HEK293 (cell line): ENCODE results near the gene PHF5A.

Source experiments
- CTCF ChIA-PET: fragments of 350-600 bp; formaldehyde crosslinking; extraction: SDS; loops from one replicate; lab custom pipeline; 2021; ENCODE audit warnings: antibody characterized with exemption; lab: Yijun Ruan, JAX
- POLR2A ChIA-PET: fragments of 300-600 bp; formaldehyde crosslinking; extraction: SDS; loops from one replicate; lab custom pipeline; 2020; ENCODE audit warnings: antibody characterized with exemption, inconsistent platforms; lab: Yijun Ruan, JAX
- H3K27ac ChIP-seq: fragments of 200-500 bp; sonication (Bioruptor generic); 2 replicates; pipeline ENCODE4 v1.5.1; 2014; ENCODE audit warnings: low read depth, low read length, control low read depth, inconsistent platforms; ENCODE audit errors: extremely low read depth
- H3K36me3 ChIP-seq, 2 experiments: fragments of 200-500 bp in 1 of 2; sonication (Bioruptor generic) in 1 of 2; 1 replicate in 1 of 2; 2 replicates in 1 of 2; pipeline ENCODE4 v1.5.1; 2014 to 2017; ENCODE audit warnings: inconsistent platforms in 2 of 2, low read length in 2 of 2; ENCODE audit not compliant: control insufficient read depth in 2 of 2, insufficient read depth in 1 of 2
- H3K4me1 ChIP-seq: fragments of 200-500 bp; sonication (Bioruptor generic); 2 replicates; pipeline ENCODE4 v1.5.1; 2014; ENCODE audit warnings: mild to moderate bottlenecking, low read length, inconsistent platforms; ENCODE audit not compliant: control insufficient read depth, insufficient read depth
- H3K4me3 ChIP-seq: 2 replicates; pipeline ENCODE4 v1.5.1; 2011; ENCODE audit warnings: low read depth, mild to moderate bottlenecking, control low read depth, low read length, moderate library complexity
- H3K9me3 ChIP-seq: fragments of 200-500 bp; sonication (Bioruptor generic); 2 replicates; pipeline ENCODE4 v1.5.1; 2014; ENCODE audit warnings: low read depth, low read length, inconsistent platforms; ENCODE audit not compliant: control insufficient read depth, insufficient read depth
- KLF9 ChIP-seq: fragments of 450-650 bp; formaldehyde crosslinking; IDR thresholded peaks from 2 replicates; pipeline ENCODE4 v1.5.1; 2016; ENCODE audit warnings: missing biosample characterization, missing genetic modification characterization, low read depth
- MEIS1 ChIP-seq: sonication (generic); formaldehyde crosslinking; IDR thresholded peaks from 2 replicates; pipeline ENCODE4 v1.8.1; 2022; ENCODE audit warnings: missing genetic modification reagents, mild to moderate bottlenecking, borderline replicate concordance
- PRDM1 ChIP-seq: fragments of 450-650 bp; formaldehyde crosslinking; IDR thresholded peaks from 2 replicates; pipeline ENCODE4; 2016; ENCODE audit warnings: missing biosample characterization, missing genetic modification characterization
- RBAK ChIP-seq: fragments of 450-650 bp; formaldehyde crosslinking; IDR thresholded peaks from 2 replicates; pipeline ENCODE4 v1.5.1; 2016; ENCODE audit warnings: missing biosample characterization, missing genetic modification characterization
- REPIN1 ChIP-seq: fragments of 450-650 bp; formaldehyde crosslinking; IDR thresholded peaks from 2 replicates; pipeline ENCODE4 v1.5.1; 2017; ENCODE audit warnings: missing biosample characterization, missing genetic modification characterization, low read depth
- SP2 ChIP-seq: fragments of 450-650 bp; formaldehyde crosslinking; IDR thresholded peaks from 2 replicates; pipeline ENCODE4 v1.5.1; 2016; ENCODE audit warnings: missing biosample characterization, missing genetic modification characterization
- ZBTB21 ChIP-seq: fragments of 450-650 bp; formaldehyde crosslinking; IDR thresholded peaks from 2 replicates; pipeline ENCODE4 v1.5.1; 2017; ENCODE audit warnings: missing biosample characterization, missing genetic modification characterization
- ZBTB44 ChIP-seq: fragments of 450-650 bp; IDR thresholded peaks from 2 replicates; pipeline ENCODE4 v1.5.1; 2018; ENCODE audit warnings: missing biosample characterization, mild to moderate bottlenecking, missing genetic modification characterization
- ZFP3 ChIP-seq: fragments of 450-650 bp; formaldehyde crosslinking; IDR thresholded peaks from 2 replicates; pipeline ENCODE4 v1.5.1; 2016; ENCODE audit warnings: low read depth, missing biosample characterization, missing genetic modification characterization
- ZIC2 ChIP-seq: fragments of 450-650 bp; formaldehyde crosslinking; IDR thresholded peaks from 2 replicates; pipeline ENCODE4 v1.5.1; 2016; ENCODE audit warnings: missing biosample characterization, missing genetic modification characterization
- ZNF133 ChIP-seq: fragments of 450-650 bp; formaldehyde crosslinking; IDR thresholded peaks from 2 replicates; pipeline ENCODE4 v1.5.1; 2016; ENCODE audit warnings: missing biosample characterization, missing genetic modification characterization
- ZNF155 ChIP-seq: fragments of 450-650 bp; formaldehyde crosslinking; IDR thresholded peaks from 2 replicates; pipeline ENCODE4 v1.5.1; 2016; ENCODE audit warnings: missing biosample characterization, missing genetic modification characterization
- ZNF16 ChIP-seq: fragments of 450-650 bp; formaldehyde crosslinking; IDR thresholded peaks from 2 replicates; pipeline ENCODE4 v1.5.1; 2016; ENCODE audit warnings: low read depth, missing biosample characterization, missing genetic modification characterization
- ZNF292 ChIP-seq: fragments of 450-650 bp; formaldehyde crosslinking; IDR thresholded peaks from 2 replicates; pipeline ENCODE4 v1.5.1; 2016; ENCODE audit warnings: low read depth, missing biosample characterization, missing genetic modification characterization, borderline replicate concordance
- ZNF324 ChIP-seq: fragments of 450-650 bp; formaldehyde crosslinking; IDR thresholded peaks from 2 replicates; pipeline ENCODE4 v1.5.1; 2016; ENCODE audit warnings: missing biosample characterization, missing genetic modification characterization
- ZNF404 ChIP-seq: fragments of 450-650 bp; formaldehyde crosslinking; IDR thresholded peaks from 2 replicates; pipeline ENCODE4 v1.5.1; 2017; ENCODE audit warnings: missing biosample characterization, missing genetic modification characterization
- ZNF660 ChIP-seq: fragments of 450-650 bp; IDR thresholded peaks from 2 replicates; pipeline ENCODE4 v1.5.1; 2018; ENCODE audit warnings: missing biosample characterization, mild to moderate bottlenecking, missing genetic modification characterization
- TF ChIP-seq, protein P1 (sequence below): fragments of 450-650 bp; formaldehyde crosslinking; IDR thresholded peaks from 2 replicates; pipeline ENCODE4 v1.5.1; 2016; ENCODE audit warnings: missing biosample characterization, missing genetic modification characterization
- TF ChIP-seq, protein P2 (sequence below): fragments of 450-650 bp; IDR thresholded peaks from 2 replicates; pipeline ENCODE4 v1.5.1; 2018; ENCODE audit warnings: missing biosample characterization, missing genetic modification characterization

The PHF5A gene

DNA sequence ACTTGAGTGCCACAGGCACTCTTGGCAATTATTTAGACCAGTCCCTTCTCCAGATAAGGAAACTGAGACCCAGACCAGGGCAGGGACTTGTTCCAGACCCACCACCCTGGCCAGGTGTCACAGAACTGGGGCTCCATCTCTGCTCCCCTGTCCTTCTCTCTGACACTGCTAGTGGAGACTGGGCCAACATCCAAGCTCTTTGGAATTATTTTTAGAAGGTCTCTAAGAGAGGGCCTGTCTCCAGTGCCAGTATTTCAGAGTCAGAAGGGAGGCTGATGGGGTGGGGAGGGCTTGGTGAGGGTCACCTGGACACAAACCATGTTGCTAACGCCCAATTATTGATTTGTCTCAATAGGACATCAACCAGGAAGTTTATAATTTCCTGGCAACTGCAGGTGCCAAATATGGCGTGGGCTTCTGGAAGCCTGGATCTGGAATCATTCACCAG lies 43.1 kb upstream of the PHF5A start (continued):
- no peak for TF ChIP-seq MEIS1 (CRISPR knock-in tag)
- TF ChIP-seq, all 188 proteins: peak for 0

DNA sequence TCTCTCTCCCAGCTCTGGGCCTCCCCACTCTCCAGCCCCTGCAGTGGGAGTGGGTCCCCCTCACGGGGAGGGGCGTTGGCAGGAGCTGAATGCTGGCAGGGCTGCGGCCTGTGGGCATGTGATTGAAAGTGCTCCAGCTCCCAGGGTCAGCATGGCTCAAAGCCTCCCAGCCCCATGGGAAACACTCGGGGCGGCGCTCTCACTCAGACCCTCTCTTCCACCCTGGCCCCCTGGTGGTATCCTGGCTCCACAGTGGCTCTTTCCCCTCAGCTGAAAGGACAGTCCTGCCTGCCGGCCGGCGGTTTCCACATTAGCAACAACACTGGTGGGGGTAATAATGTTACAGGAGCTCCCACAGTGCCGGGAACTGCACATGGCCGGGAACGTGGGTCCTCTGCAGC lies 40.3 kb upstream of the PHF5A start:
- H3K4me1 ChIP-seq: peaks cover 12% of the 10 kb centered on the region
- TF ChIP-seq ZNF404 (tag by site-specific recombination) (no peak), ZIC2 (peak; percentile 15; the same call in 1 of the 2 replicates)
- ChIA-PET POLR2A (no interaction called here), CTCF (interaction anchor here (0.5 to 1.0 kb wide), 5 partner anchors 10 to 375 kb away, joined by 3 to 5 read pairs (median 3); no protein-coding TSS in a partner anchor)
- no peak overlapping the region for H3K27ac ChIP-seq
- no peak overlapping the region for H3K4me3 ChIP-seq
- H3K36me3 ChIP-seq: peaks cover 5 to 55% of the 10 kb centered on the region in 2 experiments; a peak in 2 of 3 replicates
- no peaks in the 10 kb centered on the region for H3K9me3 ChIP-seq

GRCh38 chr22:41507330-41508063 lies 39.0 kb upstream of the PHF5A start:
- ChIA-PET CTCF (interaction anchor here (1.0 kb wide), 1 partner anchor 10 kb away, joined by 5 read pairs; no protein-coding TSS in a partner anchor), POLR2A (no interaction called here)
- no peaks in the 10 kb centered on the region for H3K9me3 ChIP-seq
- peaks cover 3% of the 10 kb centered on the region for H3K4me1 ChIP-seq
- H3K27ac ChIP-seq: no peak overlapping the region
- no peak overlapping the region for H3K4me3 ChIP-seq
- peaks cover 5 to 49% of the 10 kb centered on the region in 2 experiments; a peak in 2 of 3 replicates for H3K36me3 ChIP-seq
- TF ChIP-seq, protein P1, sequence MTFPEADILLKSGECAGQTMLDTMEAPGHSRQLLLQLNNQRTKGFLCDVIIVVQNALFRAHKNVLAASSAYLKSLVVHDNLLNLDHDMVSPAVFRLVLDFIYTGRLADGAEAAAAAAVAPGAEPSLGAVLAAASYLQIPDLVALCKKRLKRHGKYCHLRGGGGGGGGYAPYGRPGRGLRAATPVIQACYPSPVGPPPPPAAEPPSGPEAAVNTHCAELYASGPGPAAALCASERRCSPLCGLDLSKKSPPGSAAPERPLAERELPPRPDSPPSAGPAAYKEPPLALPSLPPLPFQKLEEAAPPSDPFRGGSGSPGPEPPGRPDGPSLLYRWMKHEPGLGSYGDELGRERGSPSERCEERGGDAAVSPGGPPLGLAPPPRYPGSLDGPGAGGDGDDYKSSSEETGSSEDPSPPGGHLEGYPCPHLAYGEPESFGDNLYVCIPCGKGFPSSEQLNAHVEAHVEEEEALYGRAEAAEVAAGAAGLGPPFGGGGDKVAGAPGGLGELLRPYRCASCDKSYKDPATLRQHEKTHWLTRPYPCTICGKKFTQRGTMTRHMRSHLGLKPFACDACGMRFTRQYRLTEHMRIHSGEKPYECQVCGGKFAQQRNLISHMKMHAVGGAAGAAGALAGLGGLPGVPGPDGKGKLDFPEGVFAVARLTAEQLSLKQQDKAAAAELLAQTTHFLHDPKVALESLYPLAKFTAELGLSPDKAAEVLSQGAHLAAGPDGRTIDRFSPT (tag by site-specific recombination): no peak
- TF ChIP-seq ZNF133 (tag by site-specific recombination) (no peak), ZNF16 (tag by site-specific recombination) (no peak), KLF9 (tag by site-specific recombination) (no peak), ZNF324 (no peak), RBAK (tag by site-specific recombination) (no peak), ZBTB44 (tag by site-specific recombination) (no peak), SP2 (no peak), ZNF292 (tag by site-specific recombination) (no peak), PRDM1 (tag by site-specific recombination) (no peak), REPIN1 (tag by site-specific recombination) (no peak), ZBTB21 (no peak), ZFP3 (tag by site-specific recombination) (no peak), ZNF155 (tag by site-specific recombination) (no peak), ZNF660 (tag by site-specific recombination) (no peak)
- TF ChIP-seq, protein P2, sequence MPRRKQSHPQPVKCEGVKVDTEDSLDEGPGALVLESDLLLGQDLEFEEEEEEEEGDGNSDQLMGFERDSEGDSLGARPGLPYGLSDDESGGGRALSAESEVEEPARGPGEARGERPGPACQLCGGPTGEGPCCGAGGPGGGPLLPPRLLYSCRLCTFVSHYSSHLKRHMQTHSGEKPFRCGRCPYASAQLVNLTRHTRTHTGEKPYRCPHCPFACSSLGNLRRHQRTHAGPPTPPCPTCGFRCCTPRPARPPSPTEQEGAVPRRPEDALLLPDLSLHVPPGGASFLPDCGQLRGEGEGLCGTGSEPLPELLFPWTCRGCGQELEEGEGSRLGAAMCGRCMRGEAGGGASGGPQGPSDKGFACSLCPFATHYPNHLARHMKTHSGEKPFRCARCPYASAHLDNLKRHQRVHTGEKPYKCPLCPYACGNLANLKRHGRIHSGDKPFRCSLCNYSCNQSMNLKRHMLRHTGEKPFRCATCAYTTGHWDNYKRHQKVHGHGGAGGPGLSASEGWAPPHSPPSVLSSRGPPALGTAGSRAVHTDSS (tag by site-specific recombination): no peak
